GM13977 (cell line): ENCODE results near the gene NSUN6.
"Not testable (repeated sequence)": the region's sequence is repeated elsewhere in the genome, so short reads cannot be mapped to it uniquely, and the experiment has no call there.

Experiments
- DNase-seq: peaks from one replicate; pipeline ENCODE4 v3.0.0; 2012; ENCODE audit warnings: low spot score
- in situ Hi-C: fragments of 300-500 bp; cut with MboI; formaldehyde crosslinking; loops from one replicate; pipeline ENCODE4 v1.12.0; 2022; ENCODE audit warnings: low sequenced_read_pairs, low pct_unique_long_range_greater_than_20kb, mixed read lengths, inconsistent platforms; ENCODE audit not compliant: unreplicated experiment
- TF ChIP-seq, protein P1 (sequence below): IDR thresholded peaks from 2 replicates; pipeline ENCODE4 v1.5.1; 2012; ENCODE audit warnings: mild to moderate bottlenecking, control low read depth; ENCODE audit not compliant: insufficient read depth; ENCODE audit errors: extremely low read depth, missing control alignments

The NSUN6 gene

DNA sequence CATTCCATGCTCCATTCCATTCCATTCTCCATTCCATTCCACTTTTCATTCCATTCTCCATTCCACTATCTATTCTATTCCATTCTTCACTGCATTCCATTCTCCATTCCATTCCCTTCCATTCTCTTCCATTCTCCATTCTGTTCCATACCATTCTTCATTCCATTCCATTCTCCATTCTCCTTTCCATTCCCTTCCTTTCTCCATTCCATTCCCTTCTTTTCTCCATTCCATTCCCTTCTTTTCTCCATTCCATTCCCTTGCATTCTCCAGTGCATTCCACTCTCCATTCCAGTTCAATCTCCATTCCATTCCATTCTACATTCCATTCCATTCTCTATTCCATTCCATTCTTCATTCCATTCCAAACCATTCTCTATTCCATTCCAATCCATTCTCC is 80.3 kb downstream of the NSUN6 start:
- TF ChIP-seq, protein P1, sequence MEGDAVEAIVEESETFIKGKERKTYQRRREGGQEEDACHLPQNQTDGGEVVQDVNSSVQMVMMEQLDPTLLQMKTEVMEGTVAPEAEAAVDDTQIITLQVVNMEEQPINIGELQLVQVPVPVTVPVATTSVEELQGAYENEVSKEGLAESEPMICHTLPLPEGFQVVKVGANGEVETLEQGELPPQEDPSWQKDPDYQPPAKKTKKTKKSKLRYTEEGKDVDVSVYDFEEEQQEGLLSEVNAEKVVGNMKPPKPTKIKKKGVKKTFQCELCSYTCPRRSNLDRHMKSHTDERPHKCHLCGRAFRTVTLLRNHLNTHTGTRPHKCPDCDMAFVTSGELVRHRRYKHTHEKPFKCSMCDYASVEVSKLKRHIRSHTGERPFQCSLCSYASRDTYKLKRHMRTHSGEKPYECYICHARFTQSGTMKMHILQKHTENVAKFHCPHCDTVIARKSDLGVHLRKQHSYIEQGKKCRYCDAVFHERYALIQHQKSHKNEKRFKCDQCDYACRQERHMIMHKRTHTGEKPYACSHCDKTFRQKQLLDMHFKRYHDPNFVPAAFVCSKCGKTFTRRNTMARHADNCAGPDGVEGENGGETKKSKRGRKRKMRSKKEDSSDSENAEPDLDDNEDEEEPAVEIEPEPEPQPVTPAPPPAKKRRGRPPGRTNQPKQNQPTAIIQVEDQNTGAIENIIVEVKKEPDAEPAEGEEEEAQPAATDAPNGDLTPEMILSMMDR = no peak
- in situ Hi-C loops = no loop called here
- DNase-seq = no peak

DNA sequence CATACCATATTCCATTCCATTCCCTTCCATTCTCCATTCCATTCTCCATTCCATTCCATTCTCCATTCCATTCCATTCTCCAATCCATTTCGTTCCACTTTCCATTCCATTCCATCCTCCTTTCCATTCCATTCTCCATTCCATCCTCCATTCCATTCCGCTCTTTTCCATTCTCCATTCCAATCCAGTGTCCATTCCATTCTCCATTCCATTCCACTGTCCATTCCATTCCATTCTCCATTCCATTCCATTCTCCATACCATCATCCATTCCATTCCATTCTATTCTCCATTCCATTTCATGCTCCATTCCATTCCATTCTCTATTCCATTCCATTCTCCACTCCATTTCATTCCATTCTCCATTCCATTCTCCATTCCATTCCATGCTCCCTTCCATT is 81.0 kb downstream of the NSUN6 start:
- DNase-seq, in situ Hi-C loops: not testable (repeated sequence)

DNA sequence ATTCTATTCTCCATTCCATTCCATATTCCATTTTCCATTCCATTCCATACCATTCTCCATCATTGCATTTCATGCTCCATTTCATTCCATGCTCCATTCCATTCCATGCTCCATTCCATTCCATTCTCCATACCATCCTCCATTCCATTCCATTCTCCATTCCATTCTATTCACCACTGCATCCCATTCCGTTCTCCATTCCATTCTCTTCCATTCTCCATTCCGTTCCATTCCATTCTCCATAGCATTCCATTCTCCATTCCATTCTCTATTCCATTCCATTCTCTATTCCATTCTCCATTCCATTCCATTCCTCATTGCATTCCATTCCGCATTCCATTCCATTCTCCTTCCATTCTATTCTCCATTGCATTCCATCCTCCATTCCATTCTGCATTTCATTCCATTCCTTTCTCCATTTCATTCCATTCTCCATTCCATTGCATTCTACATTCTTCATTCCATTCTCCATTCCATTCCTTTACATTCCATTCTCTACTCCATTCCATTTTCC is 84.0 kb downstream of the NSUN6 start:
- in situ Hi-C loops = no loop called here
- TF ChIP-seq, protein P1 = no peak
- no peak for DNase-seq

DNA sequence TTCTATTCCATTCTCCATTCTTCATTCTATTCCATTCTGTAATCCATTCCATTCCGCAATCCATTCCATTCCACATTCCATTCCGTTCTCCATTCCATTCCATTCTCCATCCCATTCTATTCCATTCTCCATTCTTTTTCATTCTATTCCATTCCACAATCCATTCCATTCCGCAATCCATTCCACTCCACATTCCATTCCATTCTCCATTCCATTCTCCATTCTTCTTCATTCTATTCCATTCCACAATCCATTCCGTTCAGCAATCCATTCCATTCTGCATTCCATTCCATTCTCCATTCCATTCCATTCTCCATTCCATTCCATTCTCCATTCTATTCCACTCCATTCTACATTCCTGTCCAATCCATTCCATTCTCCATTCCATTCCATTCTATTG is 85.2 kb downstream of the NSUN6 start:
- TF ChIP-seq, protein P1 = no peak
- DNase-seq = no peak
- in situ Hi-C loops = no loop called here

DNA sequence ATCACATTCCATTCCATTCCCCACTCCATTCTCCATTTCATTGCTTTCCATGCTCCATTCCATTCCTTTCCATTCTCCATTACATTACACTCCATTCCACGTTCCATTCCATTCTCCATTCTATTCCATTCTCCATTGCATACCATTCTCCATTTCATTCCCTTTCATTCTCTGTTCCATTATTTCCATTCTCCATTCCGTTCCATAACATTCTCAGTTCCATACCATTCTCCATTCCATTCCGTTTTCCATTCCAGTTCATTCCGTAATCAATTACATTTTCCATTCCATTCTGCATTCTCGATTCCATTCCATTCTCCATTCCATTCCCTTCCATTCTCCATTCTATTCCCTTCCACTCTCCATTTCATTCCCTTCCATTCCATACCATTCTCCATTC is 86.4 kb downstream of the NSUN6 start:
- TF ChIP-seq, protein P1 = no peak
- in situ Hi-C loops = no loop called here
- DNase-seq = no peak

DNA sequence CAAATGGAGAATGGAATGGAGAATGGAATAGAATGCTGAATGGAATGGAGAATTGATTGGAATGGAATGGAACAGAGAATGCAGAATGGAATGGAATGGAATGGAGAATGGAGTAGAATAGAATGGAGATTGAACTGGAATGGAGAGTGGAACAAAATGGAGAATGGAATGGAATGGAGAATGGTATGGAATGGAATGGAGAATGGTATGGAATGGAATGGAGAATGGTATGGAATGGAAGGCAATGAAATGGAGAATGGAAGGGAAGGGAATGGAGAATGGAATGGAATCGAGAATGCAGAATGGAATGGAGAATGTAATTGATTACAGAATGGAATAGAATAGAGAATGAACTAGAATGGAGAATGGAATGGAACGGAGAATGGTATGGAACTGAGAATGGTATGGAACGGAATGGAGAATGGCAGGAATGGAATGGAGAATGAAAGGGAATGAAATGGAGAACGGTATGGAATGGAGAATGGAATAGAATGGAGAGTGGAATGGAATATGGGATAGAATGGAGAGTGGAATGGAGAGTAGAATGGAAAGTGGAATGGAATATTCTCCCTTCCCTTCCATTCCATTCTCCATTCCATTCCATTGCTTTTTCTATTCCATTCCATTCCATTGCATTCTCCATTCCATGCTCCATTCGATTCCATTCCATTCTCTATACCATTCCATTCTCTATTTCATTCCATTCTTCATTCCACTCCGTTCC is 88.2 kb downstream of the NSUN6 start:
- TF ChIP-seq, protein P1 = no peak
- no peak for DNase-seq
- in situ Hi-C loops = no loop called here

DNA sequence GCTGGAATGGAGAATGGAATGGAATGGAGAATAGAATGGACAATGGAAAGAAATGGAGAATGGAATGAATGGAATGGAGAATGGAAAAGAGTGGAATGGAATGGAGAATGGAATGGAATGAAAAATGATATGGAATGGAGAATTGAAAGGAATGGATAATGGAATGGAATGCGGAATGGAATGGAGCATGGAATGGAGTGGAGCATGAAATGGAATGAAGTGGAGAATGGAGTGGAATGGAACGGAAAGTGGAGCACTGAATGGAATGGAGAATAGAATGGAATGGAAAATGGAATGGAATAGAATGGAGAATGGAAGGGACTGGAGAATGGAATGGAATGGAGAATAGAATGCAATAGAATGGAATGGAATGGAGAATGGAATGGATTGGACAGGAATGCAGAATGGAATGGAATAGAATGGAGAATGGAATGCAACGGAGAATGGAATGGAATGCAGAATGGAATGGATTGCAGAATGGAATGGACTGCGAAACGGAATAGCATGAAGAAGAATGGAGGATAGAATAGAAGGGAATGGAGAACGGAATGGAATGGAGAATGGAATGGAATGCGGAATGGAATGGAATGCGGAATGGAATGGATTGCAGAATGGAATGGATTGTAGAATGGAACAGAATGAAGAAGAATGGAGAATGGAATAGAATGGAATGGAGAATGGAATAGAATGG is 89.4 kb downstream of the NSUN6 start:
- in situ Hi-C loops = no loop called here
- no peak for DNase-seq
- TF ChIP-seq, protein P1 = no peak
